Kidney (tissue), 14 donors: ENCODE data around the gene KIF26B. TPM values are rescaled to one million over a fixed set of nuclear protein-coding genes. Genes with fewer than 3 reads are reported as not detected.

Experiments
- DNase-seq, 5 donors: peaks; one replicate each; pipeline ENCODE4 v3.0.0-alpha.2; 2013 to 2020
- FAIRE-seq: peaks from 2 replicates; lab custom pipeline; 2012; peaks lifted over from hg19 to GRCh38; lab: Jason Lieb, UNC
- H3K27ac ChIP-seq, 2 donors: one replicate each; pipeline ENCODE4 v1.7.0; 2013; ENCODE audit warnings: low read depth in 2 of 2, low read length in 2 of 2, inconsistent platforms in 1 of 2
- H3K27me3 ChIP-seq: one replicate; pipeline ENCODE4 v1.7.1; 2013; ENCODE audit warnings: low read length, inconsistent platforms; ENCODE audit not compliant: control insufficient read depth, insufficient read depth
- H3K36me3 ChIP-seq, 3 donors: one replicate each; pipeline versions ENCODE4 v1.7.0 to v1.7.1; 2013; ENCODE audit warnings: low read length in 3 of 3, control low read depth in 1 of 3, inconsistent platforms in 1 of 3; ENCODE audit not compliant: insufficient read depth in 3 of 3, control insufficient read depth in 2 of 3
- H3K4me1 ChIP-seq, 3 donors: one replicate each; pipeline versions ENCODE4 v1.7.0 to v1.7.1; 2013; ENCODE audit warnings: low read length in 3 of 3, inconsistent platforms in 1 of 3, low read depth in 1 of 3; ENCODE audit not compliant: control insufficient read depth in 2 of 3, insufficient read depth in 2 of 3
- H3K4me3 ChIP-seq, 3 donors: one replicate each; pipeline versions ENCODE4 v1.7.0 to v1.8.1; 2013; ENCODE audit warnings: low read length in 3 of 3, control low read depth in 1 of 3, inconsistent platforms in 1 of 3
- H3K9ac ChIP-seq, 3 donors: one replicate each; pipeline versions ENCODE4 v1.7.0 to v1.7.1; 2013; ENCODE audit warnings: low read length in 3 of 3, control low read depth in 1 of 3, inconsistent platforms in 1 of 3
- H3K9me3 ChIP-seq, 3 donors: one replicate each; pipeline versions ENCODE4 v1.7.0 to v1.7.1; 2013; ENCODE audit warnings: low read length in 3 of 3, control low read depth in 1 of 3, inconsistent platforms in 1 of 3; ENCODE audit not compliant: control insufficient read depth in 2 of 3, insufficient read depth in 1 of 3
- CTCF ChIP-seq: IDR thresholded peaks from 3 replicates; pipeline ENCODE4 v1.5.1; 2012; ENCODE audit warnings: mild to moderate bottlenecking, moderate library complexity, borderline replicate concordance; ENCODE audit not compliant: insufficient read depth; ENCODE audit errors: extremely low read depth
- intact Hi-C: fragments of 100-400 bp; cut with DNase I; formaldehyde crosslinking; loops from one replicate; pipeline ENCODE4 v1.11.1; 2022
- polyA plus RNA-seq: library from polyadenylated mRNA; stranded (reverse); fragments of 350-450 nt; fragmentation: Illumina TruSeq; extraction: RNeasy Lipid Tissue Mini Kit (QIAGEN cat#74804); gene quantifications from one replicate; pipeline ENCODE4 v1.2.3, GENCODE V29; 2014; ENCODE audit warnings: low read depth, low replicate concordance; ENCODE audit not compliant: insufficient read depth
- total RNA-seq: library from RNA; stranded (reverse); fragmentation: NEBNext Ultra II Directional; extraction: Animal tissue kit (Norgen Biotek cat#: 25700); gene quantifications from one replicate; pipeline ENCODE4 v1.2.1, GENCODE V29; 2021
- donor health status: control.
- donor health status: control.
- donor health status: control.
- donor health status: control.
- donor health status: control.
- donor health status: DM: yes; HTN: yes; CAD: no.
- donor health status: Normal renal cell carcinoma (clear cell type).

The KIF26B gene
- total and polyA plus RNA-seq, 2 donors from 2014 or later = 0.52 to 10.7 TPM

- TF ChIP-seq CTCF = no peak
- FAIRE-seq (no peak), DNase-seq (no peak)
- Histone ChIP-seq H3K9ac (no peak overlapping the region), H3K4me3 (no peak overlapping the region), H3K27ac (no peak overlapping the region), H3K27me3 (no peaks in the 10 kb centered on the region), H3K4me1 (no peaks in the 10 kb centered on the region), H3K9me3 (no peaks in the 10 kb centered on the region), H3K36me3 (no peaks in the 10 kb centered on the region)
- intact Hi-C loops = no loop called here
Measured at GRCh38 chr1:245489838-245490237, 335.1 kb downstream of the KIF26B start.

- no peaks in the 10 kb centered on the region for H3K4me1 ChIP-seq
- no peak overlapping the region for H3K27ac ChIP-seq
- H3K9ac ChIP-seq = no peak overlapping the region
- DNase-seq = no peak
- H3K27me3 ChIP-seq = no peaks in the 10 kb centered on the region
- H3K9me3 ChIP-seq = no peaks in the 10 kb centered on the region
- TF ChIP-seq CTCF = no peak
- H3K4me3 ChIP-seq = no peak overlapping the region
- intact Hi-C loops = no loop called here
- no peaks in the 10 kb centered on the region for H3K36me3 ChIP-seq
- FAIRE-seq = no peak
Measured at GRCh38 chr1:245493029-245493428, 338.2 kb downstream of the KIF26B start.

GRCh38 chr1:245495681-245496080 lies 340.9 kb downstream of the KIF26B start:
- DNase-seq = no peak
- H3K4me1 ChIP-seq = no peaks in the 10 kb centered on the region
- no peak for TF ChIP-seq CTCF
- H3K27me3 ChIP-seq = no peaks in the 10 kb centered on the region
- H3K4me3 ChIP-seq = no peak overlapping the region
- no peak for FAIRE-seq
- intact Hi-C loops = no loop called here
- H3K36me3 ChIP-seq = no peaks in the 10 kb centered on the region
- no peaks in the 10 kb centered on the region for H3K9me3 ChIP-seq
- H3K27ac ChIP-seq = no peak overlapping the region
- no peak overlapping the region for H3K9ac ChIP-seq

GRCh38 chr1:245500546-245500945 lies 345.8 kb downstream of the KIF26B start:
- no peaks in the 10 kb centered on the region for H3K27me3 ChIP-seq
- H3K9me3 ChIP-seq = no peaks in the 10 kb centered on the region
- intact Hi-C loops = no loop called here
- H3K36me3 ChIP-seq = no peaks in the 10 kb centered on the region
- H3K4me1 ChIP-seq = no peaks in the 10 kb centered on the region
- H3K27ac ChIP-seq = no peak overlapping the region
- DNase-seq (no peak), FAIRE-seq (no peak)
- H3K4me3 ChIP-seq = no peak overlapping the region
- H3K9ac ChIP-seq = no peak overlapping the region
- TF ChIP-seq CTCF = no peak
